ENCODE measurements around the gene PCBP2.

PCBP2 gene

GRCh38 chr12:53482626-53483168 lies 30.8 kb downstream of the PCBP2 start:
- no peak overlapping the region for H2AK5ac ChIP-seq (ENCODE audit: low read length)
- H3K4ac ChIP-seq (ENCODE audit: low read depth, low read length) = no peak overlapping the region
- WGBS (ENCODE audit: extremely low coverage, insufficient coverage, insufficient read length) = no CpG with 5 or more reads among the region's 18 CpGs
- H4K91ac ChIP-seq (ENCODE audit: low read depth, low read length) = no peak overlapping the region
- no peak overlapping the region for H3K4me3 ChIP-seq (ENCODE audit: low read depth, low read length)
- H3K4me1 ChIP-seq (ENCODE audit: control insufficient read depth in 1 of 2, insufficient read depth in 2 of 2, low read length in 2 of 2) = no peaks in the 10 kb centered on the region
- H4K12ac ChIP-seq (ENCODE audit: low read depth, low read length) = peak overlapping the region; percentile 23
- H3K18ac ChIP-seq (ENCODE audit: low read length) = no peak overlapping the region
- no peak overlapping the region for H3K4me2 ChIP-seq (ENCODE audit: low read length)
- no peak overlapping the region for H2BK12ac ChIP-seq (ENCODE audit: low read length)
- H3K27ac ChIP-seq (ENCODE audit: low read depth, low read length) = no peak overlapping the region
- no peaks in the 10 kb centered on the region for H3K9me3 ChIP-seq (ENCODE audit: insufficient read depth, low read depth, low read length)
- no peak for DNase-seq
- peaks cover 48 to 69% of the 10 kb centered on the region in 2 experiments for H3K36me3 ChIP-seq (ENCODE audit: control insufficient read depth in 1 of 2, insufficient read depth in 2 of 2, low read length in 2 of 2)
- no peak overlapping the region for H2BK120ac ChIP-seq (ENCODE audit: insufficient read depth, low read length, poor library complexity)
- H4K8ac ChIP-seq (ENCODE audit: low read depth, low read length) = peak overlapping the region; percentile 12
- H3K79me1 ChIP-seq (ENCODE audit: low read length) = no peaks in the 10 kb centered on the region
- no peak overlapping the region for H3K23ac ChIP-seq (ENCODE audit: low read length)
- no peaks in the 10 kb centered on the region for H3K79me2 ChIP-seq (ENCODE audit: control insufficient read depth, insufficient read depth, low read length, poor library complexity)
- no peak overlapping the region for H2AFZ ChIP-seq (ENCODE audit: insufficient read depth, low read length, poor library complexity)
- no peak overlapping the region for H3K14ac ChIP-seq (ENCODE audit: low read length)
- H2BK5ac ChIP-seq (ENCODE audit: low read depth, low read length, poor library complexity) = no peak overlapping the region
- no peak overlapping the region for H3K9ac ChIP-seq (ENCODE audit: low read length)
- H3K27me3 ChIP-seq (ENCODE audit: insufficient read depth, low read length) = no peaks in the 10 kb centered on the region

DNA sequence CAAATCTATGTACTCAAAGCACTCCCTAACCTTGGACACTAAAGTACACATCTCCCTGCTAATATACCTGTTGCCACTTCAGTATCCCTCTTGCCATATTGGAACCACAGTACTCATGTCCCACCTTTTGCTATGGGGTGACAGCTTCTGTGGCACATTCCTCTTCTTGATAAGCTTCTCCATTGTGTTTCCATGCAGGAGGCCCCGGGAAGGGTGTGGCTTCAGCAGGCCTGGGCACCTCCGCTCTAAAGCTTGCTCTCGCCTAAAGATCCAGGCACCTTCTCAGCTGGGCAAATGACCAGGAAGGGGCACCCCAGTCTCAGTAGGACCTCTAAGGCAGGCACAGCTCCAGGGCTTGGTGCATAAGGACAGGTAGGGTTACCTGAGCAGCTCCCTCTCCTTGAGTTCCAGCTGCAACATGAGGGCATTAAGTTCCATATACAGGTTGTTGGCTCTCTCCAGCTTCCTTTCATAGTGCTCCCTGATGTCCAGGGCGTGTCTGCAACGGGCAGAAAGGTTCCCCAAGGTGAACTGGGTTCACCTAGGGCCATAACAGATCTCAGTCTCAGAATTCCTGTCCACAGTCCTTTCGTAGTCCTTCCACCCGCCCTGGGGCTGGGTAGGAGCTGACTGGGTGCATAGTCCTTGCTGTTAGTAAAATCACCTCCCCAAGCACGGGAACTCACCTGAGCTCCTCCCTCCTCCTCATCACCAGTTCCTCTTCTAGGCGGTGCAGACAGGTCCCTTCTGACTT lies 31.5 kb downstream of the PCBP2 start:
- Histone ChIP-seq H4K91ac (ENCODE audit: low read depth, low read length) (no peak overlapping the region), H3K18ac (ENCODE audit: low read length) (no peak overlapping the region), H2BK12ac (ENCODE audit: low read length) (no peak overlapping the region), H3K9ac (ENCODE audit: low read length) (no peak overlapping the region), H3K79me1 (ENCODE audit: low read length) (no peaks in the 10 kb centered on the region), H3K9me3 (ENCODE audit: insufficient read depth, low read depth, low read length) (no peaks in the 10 kb centered on the region), H3K14ac (ENCODE audit: low read length) (no peak overlapping the region), H2BK120ac (ENCODE audit: insufficient read depth, low read length, poor library complexity) (no peak overlapping the region), H3K27me3 (ENCODE audit: insufficient read depth, low read length) (no peaks in the 10 kb centered on the region), H2AFZ (ENCODE audit: insufficient read depth, low read length, poor library complexity) (no peak overlapping the region), H3K36me3 (ENCODE audit: control insufficient read depth in 1 of 2, insufficient read depth in 2 of 2, low read length in 2 of 2) (peaks cover 46 to 64% of the 10 kb centered on the region in 2 experiments), H3K79me2 (ENCODE audit: control insufficient read depth, insufficient read depth, low read length, poor library complexity) (no peaks in the 10 kb centered on the region), H2BK5ac (ENCODE audit: low read depth, low read length, poor library complexity) (no peak overlapping the region), H3K4me3 (ENCODE audit: low read depth, low read length) (no peak overlapping the region), H4K12ac (ENCODE audit: low read depth, low read length) (no peak overlapping the region), H3K27ac (ENCODE audit: low read depth, low read length) (no peak overlapping the region), H4K8ac (ENCODE audit: low read depth, low read length) (no peak overlapping the region), H3K4me2 (ENCODE audit: low read length) (no peak overlapping the region), H2AK5ac (ENCODE audit: low read length) (no peak overlapping the region), H3K4ac (ENCODE audit: low read depth, low read length) (no peak overlapping the region), H3K23ac (ENCODE audit: low read length) (no peak overlapping the region), H3K4me1 (ENCODE audit: control insufficient read depth in 1 of 2, insufficient read depth in 2 of 2, low read length in 2 of 2) (no peaks in the 10 kb centered on the region)
- no peak for DNase-seq
- WGBS (ENCODE audit: extremely low coverage, insufficient coverage, insufficient read length) = no CpG with 5 or more reads among the region's 9 CpGs

DNA sequence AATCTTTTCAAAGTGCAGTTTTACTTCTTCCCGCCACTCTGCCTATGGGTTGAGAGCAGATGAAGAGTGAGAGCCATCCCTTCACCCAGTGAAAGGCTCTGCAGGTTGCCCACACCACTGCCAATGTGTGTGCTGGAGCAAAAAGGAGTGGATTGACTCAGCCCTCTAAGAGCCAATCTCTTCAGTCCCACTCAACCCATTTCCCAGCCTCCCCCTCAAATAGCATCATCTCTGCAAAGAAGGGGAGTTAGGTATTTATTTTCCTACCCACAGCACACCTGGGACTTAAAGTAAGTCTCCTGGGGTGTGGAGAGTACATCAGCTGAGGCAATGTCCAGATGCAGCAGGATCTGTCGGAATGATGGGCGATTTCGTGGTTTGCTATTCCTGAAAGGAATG lies 32.1 kb downstream of the PCBP2 start:
- Histone ChIP-seq H2BK12ac (ENCODE audit: low read length) (no peak overlapping the region), H3K23ac (ENCODE audit: low read length) (no peak overlapping the region), H4K91ac (ENCODE audit: low read depth, low read length) (no peak overlapping the region), H3K27me3 (ENCODE audit: insufficient read depth, low read length) (no peaks in the 10 kb centered on the region), H3K4me2 (ENCODE audit: low read length) (no peak overlapping the region), H3K9ac (ENCODE audit: low read length) (no peak overlapping the region), H3K27ac (ENCODE audit: low read depth, low read length) (no peak overlapping the region), H2AFZ (ENCODE audit: insufficient read depth, low read length, poor library complexity) (no peak overlapping the region), H3K18ac (ENCODE audit: low read length) (no peak overlapping the region), H4K8ac (ENCODE audit: low read depth, low read length) (no peak overlapping the region), H4K12ac (ENCODE audit: low read depth, low read length) (no peak overlapping the region), H3K79me2 (ENCODE audit: control insufficient read depth, insufficient read depth, low read length, poor library complexity) (no peaks in the 10 kb centered on the region), H3K9me3 (ENCODE audit: insufficient read depth, low read depth, low read length) (no peaks in the 10 kb centered on the region), H2BK120ac (ENCODE audit: insufficient read depth, low read length, poor library complexity) (no peak overlapping the region), H2BK5ac (ENCODE audit: low read depth, low read length, poor library complexity) (no peak overlapping the region), H3K4ac (ENCODE audit: low read depth, low read length) (no peak overlapping the region), H3K4me3 (ENCODE audit: low read depth, low read length) (no peak overlapping the region), H3K36me3 (ENCODE audit: control insufficient read depth in 1 of 2, insufficient read depth in 2 of 2, low read length in 2 of 2) (peaks cover 44 to 59% of the 10 kb centered on the region in 2 experiments), H3K4me1 (ENCODE audit: control insufficient read depth in 1 of 2, insufficient read depth in 2 of 2, low read length in 2 of 2) (no peaks in the 10 kb centered on the region), H3K79me1 (ENCODE audit: low read length) (no peaks in the 10 kb centered on the region), H3K14ac (ENCODE audit: low read length) (no peak overlapping the region), H2AK5ac (ENCODE audit: low read length) (no peak overlapping the region)
- no peak for DNase-seq
- WGBS (ENCODE audit: extremely low coverage, insufficient coverage, insufficient read length) = 100% methylated on average over 3 of the region's 4 CpGs

DNA sequence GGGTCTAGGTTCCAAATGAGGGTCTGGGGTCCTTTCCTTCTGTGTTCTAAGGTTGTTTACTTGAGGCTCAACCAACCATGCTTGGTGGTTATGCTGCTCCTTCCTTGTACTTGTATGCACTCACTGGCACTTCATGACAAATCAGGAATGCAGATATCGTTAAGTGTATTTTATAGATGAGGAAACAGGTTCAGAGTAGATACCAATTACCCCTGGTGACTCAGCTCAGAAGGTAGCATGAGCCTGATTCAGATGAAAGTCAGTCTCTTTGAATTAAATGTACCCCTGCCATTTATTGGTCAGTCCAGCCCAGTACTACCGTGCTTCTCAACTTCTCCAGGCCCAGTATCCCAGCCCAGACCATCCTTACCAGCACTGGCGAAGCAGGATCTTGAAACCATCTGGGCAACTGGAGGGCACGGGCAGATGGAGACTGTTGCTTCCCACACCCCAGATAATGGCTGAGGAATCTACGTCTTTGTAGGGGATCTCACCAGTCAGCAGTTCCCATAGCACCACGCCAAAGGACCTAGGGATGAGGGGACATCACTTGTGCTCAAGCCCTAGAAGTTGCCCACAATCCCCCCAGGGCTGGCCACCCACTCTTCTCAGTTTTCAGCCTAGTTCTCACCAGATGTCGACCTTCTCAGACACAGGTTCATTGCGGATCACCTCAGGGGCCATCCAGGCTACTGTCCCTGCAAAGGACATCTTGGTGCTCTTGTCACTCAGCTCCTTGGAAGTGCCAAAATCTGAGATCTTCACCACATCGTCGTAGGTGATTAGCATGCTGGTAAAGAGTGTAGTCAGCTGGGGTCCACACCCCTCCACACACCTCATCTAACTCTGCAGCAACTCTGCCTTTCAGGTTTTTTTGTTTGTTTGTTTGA lies 33.0 kb downstream of the PCBP2 start:
- WGBS (ENCODE audit: extremely low coverage, insufficient coverage, insufficient read length) = no CpG with 5 or more reads among the region's 10 CpGs
- no peak overlapping the region for H4K12ac ChIP-seq (ENCODE audit: low read depth, low read length)

More for the DNA sequence above, 33.0 kb downstream of the PCBP2 start:
- no peak overlapping the region for H3K27ac ChIP-seq (ENCODE audit: low read depth, low read length)
- H3K14ac ChIP-seq (ENCODE audit: low read length) = no peak overlapping the region
- DNase-seq = no peak
- peaks cover 0 to 6% of the 10 kb centered on the region in 2 experiments for H3K4me1 ChIP-seq (ENCODE audit: control insufficient read depth in 1 of 2, insufficient read depth in 2 of 2, low read length in 2 of 2)
- H3K79me2 ChIP-seq (ENCODE audit: control insufficient read depth, insufficient read depth, low read length, poor library complexity) = no peaks in the 10 kb centered on the region
- no peaks in the 10 kb centered on the region for H3K27me3 ChIP-seq (ENCODE audit: insufficient read depth, low read length)
- no peak overlapping the region for H2AFZ ChIP-seq (ENCODE audit: insufficient read depth, low read length, poor library complexity)
- H3K4me3 ChIP-seq (ENCODE audit: low read depth, low read length) = no peak overlapping the region
- no peak overlapping the region for H2BK120ac ChIP-seq (ENCODE audit: insufficient read depth, low read length, poor library complexity)
- H3K9ac ChIP-seq (ENCODE audit: low read length) = no peak overlapping the region
- no peaks in the 10 kb centered on the region for H3K79me1 ChIP-seq (ENCODE audit: low read length)
- H4K8ac ChIP-seq (ENCODE audit: low read depth, low read length) = no peak overlapping the region
- no peak overlapping the region for H3K23ac ChIP-seq (ENCODE audit: low read length)
- H2BK12ac ChIP-seq (ENCODE audit: low read length) = no peak overlapping the region
- no peaks in the 10 kb centered on the region for H3K9me3 ChIP-seq (ENCODE audit: insufficient read depth, low read depth, low read length)
- H2AK5ac ChIP-seq (ENCODE audit: low read length) = no peak overlapping the region
- no peak overlapping the region for H2BK5ac ChIP-seq (ENCODE audit: low read depth, low read length, poor library complexity)
- H3K4ac ChIP-seq (ENCODE audit: low read depth, low read length) = no peak overlapping the region
- no peak overlapping the region for H3K4me2 ChIP-seq (ENCODE audit: low read length)
- H3K18ac ChIP-seq (ENCODE audit: low read length) = no peak overlapping the region
- no peak overlapping the region for H4K91ac ChIP-seq (ENCODE audit: low read depth, low read length)
- peaks cover 44 to 54% of the 10 kb centered on the region in 2 experiments for H3K36me3 ChIP-seq (ENCODE audit: control insufficient read depth in 1 of 2, insufficient read depth in 2 of 2, low read length in 2 of 2)

Data from trophoblast cell (in vitro differentiated cells and primary cell).